ENCODE measurements around the gene FYN.

The FYN gene

DNA sequence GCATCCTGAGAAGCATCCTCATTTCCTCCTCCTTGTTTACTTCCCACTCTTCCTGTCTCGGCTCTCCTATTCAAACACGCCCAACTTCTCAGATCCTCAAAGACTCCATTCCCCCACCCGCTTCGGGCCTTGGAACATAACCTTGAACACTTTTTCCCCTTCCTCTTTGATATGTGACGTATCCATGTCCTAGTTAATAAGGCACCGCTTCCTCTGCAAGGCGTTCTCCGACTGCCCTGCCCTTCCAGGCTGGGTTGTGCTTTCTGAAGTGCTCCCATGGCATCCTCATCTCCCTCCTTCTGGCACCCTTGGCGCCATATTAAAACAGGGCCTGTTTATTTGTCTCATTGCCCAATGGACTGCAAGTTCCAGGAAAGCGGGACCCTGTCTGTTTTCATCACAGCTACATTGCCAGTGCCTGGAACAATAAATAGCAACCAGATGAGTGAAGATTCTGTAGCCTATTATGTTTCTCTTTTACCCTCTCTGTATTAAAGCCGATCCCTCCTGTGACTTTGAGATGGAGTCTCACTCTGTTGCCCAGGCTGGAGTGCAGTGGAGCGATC lies 152.2 kb downstream of the FYN start:
- DNase-seq (ENCODE audit: low read depth): no peak
- H3K4me3 ChIP-seq (ENCODE audit: low read depth, low read length): no peak overlapping the region
- TF ChIP-seq MAX (IDR thresholded peaks at IDR 0.05; ENCODE audit: low read depth, low read length) (no peak), CTCF (IDR thresholded peaks at IDR 0.05; ENCODE audit: low read depth, low read length) (no peak), POLR2A (IDR thresholded peaks at IDR 0.05; ENCODE audit: extremely low read depth, insufficient read length) (no peak), MYC (IDR thresholded peaks at IDR 0.05; ENCODE audit: low read depth, low read length) (no peak)

DNA sequence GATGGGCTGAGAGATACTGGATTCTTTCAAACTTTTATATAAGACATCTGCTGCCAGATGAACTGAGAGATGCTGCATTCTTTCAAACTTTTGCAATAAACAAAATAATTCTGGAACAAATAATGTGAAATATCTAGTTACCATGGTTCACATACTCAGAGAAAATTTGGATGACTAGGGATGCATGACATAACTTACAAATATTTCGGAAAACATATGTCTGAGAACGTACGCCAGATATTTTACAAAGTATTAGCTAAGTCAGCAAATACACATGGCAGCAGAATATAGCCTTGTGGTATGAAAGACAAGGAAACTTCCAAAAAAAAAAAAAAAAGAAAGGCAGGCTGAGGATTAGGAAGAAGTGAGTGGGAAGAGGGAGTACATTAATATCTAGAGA lies 154.3 kb downstream of the FYN start:
- no peak for TF ChIP-seq POLR2A (IDR thresholded peaks at IDR 0.05; ENCODE audit: extremely low read depth, insufficient read length)
- no peak for TF ChIP-seq MAX (IDR thresholded peaks at IDR 0.05; ENCODE audit: low read depth, low read length)
- no peak for TF ChIP-seq CTCF (IDR thresholded peaks at IDR 0.05; ENCODE audit: low read depth, low read length)
- no peak for DNase-seq (ENCODE audit: low read depth)
- H3K4me3 ChIP-seq (ENCODE audit: low read depth, low read length): no peak overlapping the region

DNA sequence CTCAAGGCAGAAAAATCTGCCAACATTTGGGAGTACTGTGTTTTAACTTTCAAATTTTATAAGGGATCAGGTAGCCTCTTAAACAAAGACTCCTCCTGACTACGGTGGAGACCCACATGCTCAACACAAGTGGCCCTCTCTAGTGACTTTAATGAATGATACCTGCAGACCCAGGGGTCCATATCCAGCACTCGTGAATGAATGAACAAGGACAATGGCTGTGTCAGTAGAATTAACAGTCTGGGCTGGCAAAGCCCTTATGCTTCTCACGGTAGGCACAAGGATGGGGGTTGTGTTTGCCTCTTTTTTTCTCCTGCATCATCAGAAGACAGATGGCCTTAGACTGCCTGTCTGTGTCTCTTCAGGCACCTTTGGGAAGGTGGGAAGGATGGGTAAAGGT lies 154.9 kb downstream of the FYN start:
- no peak for DNase-seq (ENCODE audit: low read depth)
- H3K4me3 ChIP-seq (ENCODE audit: low read depth, low read length): no peak overlapping the region
- no peak for TF ChIP-seq MYC (IDR thresholded peaks at IDR 0.05; ENCODE audit: low read depth, low read length)

- TF ChIP-seq MYC (IDR thresholded peaks at IDR 0.05; ENCODE audit: low read depth, low read length) (no peak), MAX (IDR thresholded peaks at IDR 0.05; ENCODE audit: low read depth, low read length) (no peak), POLR2A (IDR thresholded peaks at IDR 0.05; ENCODE audit: extremely low read depth, insufficient read length) (no peak), CTCF (IDR thresholded peaks at IDR 0.05; ENCODE audit: low read depth, low read length) (no peak)
- no peak overlapping the region for H3K4me3 ChIP-seq (ENCODE audit: low read depth, low read length)
- no peak for DNase-seq (ENCODE audit: low read depth)
Measured at GRCh38 chr6:111717621-111718020, 155.6 kb downstream of the FYN start.

- DNase-seq (ENCODE audit: low read depth): no peak
- no peak overlapping the region for H3K4me3 ChIP-seq (ENCODE audit: low read depth, low read length)
- no peak for TF ChIP-seq MAX (IDR thresholded peaks at IDR 0.05; ENCODE audit: low read depth, low read length)
- no peak for TF ChIP-seq POLR2A (IDR thresholded peaks at IDR 0.05; ENCODE audit: extremely low read depth, insufficient read length)
- no peak for TF ChIP-seq MYC (IDR thresholded peaks at IDR 0.05; ENCODE audit: low read depth, low read length)
- no peak for TF ChIP-seq CTCF (IDR thresholded peaks at IDR 0.05; ENCODE audit: low read depth, low read length)
Measured at GRCh38 chr6:111716325-111716724, 156.9 kb downstream of the FYN start.

GRCh38 chr6:111715321-111715720 lies 157.9 kb downstream of the FYN start:
- TF ChIP-seq MAX (IDR thresholded peaks at IDR 0.05; ENCODE audit: low read depth, low read length) (no peak), CTCF (IDR thresholded peaks at IDR 0.05; ENCODE audit: low read depth, low read length) (no peak), POLR2A (IDR thresholded peaks at IDR 0.05; ENCODE audit: extremely low read depth, insufficient read length) (no peak), MYC (IDR thresholded peaks at IDR 0.05; ENCODE audit: low read depth, low read length) (no peak)
- DNase-seq (ENCODE audit: low read depth): no peak
- H3K4me3 ChIP-seq (ENCODE audit: low read depth, low read length): no peak overlapping the region
